Prostate gland (tissue), 2 donors: ENCODE results near the gene MLN.

Experiments
- POLR2A ChIP-seq: fragments of 450-650 bp; IDR thresholded peaks from one replicate; pipeline ENCODE4 v1.6.1; 2016; ENCODE audit warnings: antibody characterized with exemption, mild to moderate bottlenecking
- TF ChIP-seq, protein P1 (sequence below), 4 experiments: fragments of 200-600 bp in 2 of 4; fragments of 450-650 bp in 2 of 4; sonication (generic) in 2 of 4; IDR thresholded peaks; 1 replicate in 3 of 4; 2 replicates in 1 of 4; pipeline ENCODE4 v1.5.1; 2016 to 2019; ENCODE audit warnings: antibody characterized with exemption in 4 of 4, mild to moderate bottlenecking in 2 of 4, moderate library complexity in 2 of 4

DNA sequence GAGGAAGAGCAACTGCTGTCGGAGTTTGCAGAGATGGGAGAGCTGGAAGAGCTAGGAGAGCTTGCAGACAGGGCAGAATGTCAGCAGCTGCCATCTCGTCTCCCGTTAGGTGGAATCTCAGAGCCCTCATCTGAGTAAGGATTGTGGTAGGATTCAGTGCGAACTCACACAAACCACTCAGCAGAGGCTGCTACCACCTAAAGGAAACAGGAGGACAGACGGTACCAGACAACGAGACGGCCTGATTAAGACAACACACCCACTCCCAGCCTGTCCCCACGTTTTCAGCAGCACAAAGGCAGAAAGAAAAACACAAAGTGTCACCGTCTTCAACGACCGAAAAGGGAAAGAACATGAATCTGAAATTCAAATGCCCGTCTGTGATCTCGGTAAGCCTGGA lies 19.0 kb downstream of the MLN start:
- TF ChIP-seq, protein P1, sequence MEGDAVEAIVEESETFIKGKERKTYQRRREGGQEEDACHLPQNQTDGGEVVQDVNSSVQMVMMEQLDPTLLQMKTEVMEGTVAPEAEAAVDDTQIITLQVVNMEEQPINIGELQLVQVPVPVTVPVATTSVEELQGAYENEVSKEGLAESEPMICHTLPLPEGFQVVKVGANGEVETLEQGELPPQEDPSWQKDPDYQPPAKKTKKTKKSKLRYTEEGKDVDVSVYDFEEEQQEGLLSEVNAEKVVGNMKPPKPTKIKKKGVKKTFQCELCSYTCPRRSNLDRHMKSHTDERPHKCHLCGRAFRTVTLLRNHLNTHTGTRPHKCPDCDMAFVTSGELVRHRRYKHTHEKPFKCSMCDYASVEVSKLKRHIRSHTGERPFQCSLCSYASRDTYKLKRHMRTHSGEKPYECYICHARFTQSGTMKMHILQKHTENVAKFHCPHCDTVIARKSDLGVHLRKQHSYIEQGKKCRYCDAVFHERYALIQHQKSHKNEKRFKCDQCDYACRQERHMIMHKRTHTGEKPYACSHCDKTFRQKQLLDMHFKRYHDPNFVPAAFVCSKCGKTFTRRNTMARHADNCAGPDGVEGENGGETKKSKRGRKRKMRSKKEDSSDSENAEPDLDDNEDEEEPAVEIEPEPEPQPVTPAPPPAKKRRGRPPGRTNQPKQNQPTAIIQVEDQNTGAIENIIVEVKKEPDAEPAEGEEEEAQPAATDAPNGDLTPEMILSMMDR (IDR thresholded peaks at IDR 0.05), result no peak
- no peak for TF ChIP-seq POLR2A
